T-helper 1 cell treated with Interleukin-12 subunit alpha and Interleukin-12 subunit beta and Interleukin-4 antibody, amounts not matched to agents 30 μg/mL and 1 μg/mL, for 36 hours (primary cell): Measurements from ENCODE around the gene TRAF4.

Experiments used
- H3K27ac Mint-ChIP-seq: one replicate; pipeline ENCODE4 v1.8.0; 2021; ENCODE audit warnings: mild to moderate bottlenecking, mixed read lengths
- H3K27me3 Mint-ChIP-seq: one replicate; pipeline ENCODE4 v1.8.0; 2021; ENCODE audit warnings: low read depth, mixed read lengths
- H3K36me3 Mint-ChIP-seq: one replicate; pipeline ENCODE4 v1.8.0; 2021; ENCODE audit warnings: low read depth, mixed read lengths
- H3K4me1 Mint-ChIP-seq: one replicate; pipeline ENCODE4 v1.8.0; 2021; ENCODE audit warnings: low read depth, mixed read lengths
- H3K4me3 Mint-ChIP-seq: one replicate; pipeline ENCODE4 v1.8.0; 2021; ENCODE audit warnings: mild to moderate bottlenecking, moderate library complexity, mixed read lengths
- H3K9me3 Mint-ChIP-seq: one replicate; pipeline ENCODE4 v1.8.0; 2021; ENCODE audit warnings: mixed read lengths

Gene TRAF4

DNA sequence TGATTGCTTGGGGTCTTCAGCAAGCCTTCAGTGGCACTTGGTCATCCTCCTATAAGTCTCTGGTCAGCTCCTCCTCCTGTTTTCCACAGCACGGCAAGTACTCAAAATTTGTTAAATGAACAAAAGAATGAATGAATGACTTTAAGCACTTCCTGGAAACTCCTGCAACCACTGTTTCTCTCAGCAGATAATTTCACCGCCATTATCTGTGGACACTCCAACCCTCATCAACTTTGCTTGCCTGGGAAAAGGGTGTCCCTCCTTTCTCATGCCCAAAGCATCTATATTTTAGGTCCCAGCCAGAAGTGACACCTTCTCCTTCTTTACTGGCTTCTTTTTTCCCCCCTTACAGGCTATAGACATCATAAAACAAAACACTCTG is 36.5 kb upstream of the TRAF4 start:
- Mint-ChIP-seq H3K4me1 (peaks cover 18% of the 10 kb centered on the region), H3K4me3 (no peak overlapping the region), H3K27me3 (no peaks in the 10 kb centered on the region), H3K9me3 (no peaks in the 10 kb centered on the region), H3K36me3 (peaks cover 17% of the 10 kb centered on the region), H3K27ac (peak overlapping the region; percentile 44)

DNA sequence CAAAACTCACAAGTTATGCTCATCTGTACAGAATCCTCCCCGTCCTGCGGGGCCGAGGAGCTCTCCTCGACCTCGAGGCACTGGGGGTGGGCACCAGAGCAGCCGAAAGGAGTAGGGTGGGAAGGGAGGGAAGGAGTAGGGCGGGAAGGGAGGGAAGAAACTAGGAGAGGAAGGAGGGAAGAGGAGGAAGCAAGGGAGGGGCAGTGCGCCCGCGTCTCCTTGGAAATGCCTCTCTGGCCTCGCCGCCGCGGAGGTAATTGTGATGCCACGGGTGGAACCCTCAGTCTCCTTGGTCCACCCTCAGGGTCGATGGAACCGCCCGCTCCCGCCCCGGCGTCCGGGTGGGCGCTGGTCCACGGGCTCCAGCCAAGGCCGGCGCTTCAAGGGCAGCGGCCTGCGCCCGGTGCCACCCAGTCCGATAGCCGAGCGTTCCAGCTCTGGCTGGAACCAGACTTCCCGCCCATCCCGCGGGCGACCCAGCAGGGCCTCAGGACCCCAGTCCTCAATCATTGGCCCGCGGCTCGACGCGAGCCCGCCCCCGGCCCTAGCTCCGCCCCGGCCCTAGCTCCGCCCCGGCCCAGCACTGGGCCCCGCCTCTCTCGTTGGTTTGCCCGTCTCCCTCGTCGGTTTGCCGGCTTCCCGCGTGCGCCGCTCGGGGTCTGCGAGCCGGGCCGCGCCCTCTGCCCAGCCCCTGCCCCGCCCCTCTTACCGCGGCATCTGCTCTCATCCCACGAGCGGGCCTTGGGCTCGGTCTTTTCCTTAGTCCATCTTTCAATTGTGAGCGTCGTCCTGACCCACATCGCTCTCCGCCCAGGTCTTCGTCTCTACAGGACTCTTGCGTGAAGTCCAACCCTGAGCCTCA is 32.7 kb upstream of the TRAF4 start:
- Mint-ChIP-seq H3K27me3 (peaks cover 18% of the 10 kb centered on the region), H3K9me3 (no peaks in the 10 kb centered on the region), H3K4me1 (peaks cover 22% of the 10 kb centered on the region), H3K36me3 (peaks cover 6% of the 10 kb centered on the region), H3K4me3 (peak overlapping the region; percentile 88), H3K27ac (peak overlapping the region; percentile 96)

DNA sequence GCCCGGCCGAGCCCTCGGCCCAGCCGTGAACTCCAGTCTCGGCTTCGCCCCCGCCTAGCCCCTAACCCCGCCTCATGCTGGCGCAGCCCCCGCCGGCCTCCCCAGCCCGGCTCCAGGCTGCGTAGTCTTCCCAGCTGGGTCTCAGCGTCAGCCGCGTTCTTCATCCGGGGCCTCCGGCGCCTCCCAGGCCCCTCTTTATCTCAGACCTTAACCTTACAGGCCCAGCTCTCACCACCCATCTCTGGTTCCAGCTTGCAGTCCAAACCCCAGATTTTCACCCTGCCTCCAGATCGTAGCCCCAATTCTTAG is 32.1 kb upstream of the TRAF4 start, which contains the start of gene PROCA1:
PROCA1 (minus strand) TSS at position 166 of the 309 bp plus-strand sequence. CDS start 228 bp downstream, outside the sequence.
- peak within 1 kb of the TSS; percentile 88 for H3K4me3 Mint-ChIP-seq
- peaks cover 20% of the 10 kb centered on the region for H3K4me1 Mint-ChIP-seq
- H3K9me3 Mint-ChIP-seq: no peaks in the 10 kb centered on the region
- peaks cover 6% of the 10 kb centered on the region for H3K36me3 Mint-ChIP-seq
- peak within 1 kb of the TSS; percentile 96 for H3K27ac Mint-ChIP-seq
- H3K27me3 Mint-ChIP-seq: peaks cover 22% of the 10 kb centered on the region

DNA sequence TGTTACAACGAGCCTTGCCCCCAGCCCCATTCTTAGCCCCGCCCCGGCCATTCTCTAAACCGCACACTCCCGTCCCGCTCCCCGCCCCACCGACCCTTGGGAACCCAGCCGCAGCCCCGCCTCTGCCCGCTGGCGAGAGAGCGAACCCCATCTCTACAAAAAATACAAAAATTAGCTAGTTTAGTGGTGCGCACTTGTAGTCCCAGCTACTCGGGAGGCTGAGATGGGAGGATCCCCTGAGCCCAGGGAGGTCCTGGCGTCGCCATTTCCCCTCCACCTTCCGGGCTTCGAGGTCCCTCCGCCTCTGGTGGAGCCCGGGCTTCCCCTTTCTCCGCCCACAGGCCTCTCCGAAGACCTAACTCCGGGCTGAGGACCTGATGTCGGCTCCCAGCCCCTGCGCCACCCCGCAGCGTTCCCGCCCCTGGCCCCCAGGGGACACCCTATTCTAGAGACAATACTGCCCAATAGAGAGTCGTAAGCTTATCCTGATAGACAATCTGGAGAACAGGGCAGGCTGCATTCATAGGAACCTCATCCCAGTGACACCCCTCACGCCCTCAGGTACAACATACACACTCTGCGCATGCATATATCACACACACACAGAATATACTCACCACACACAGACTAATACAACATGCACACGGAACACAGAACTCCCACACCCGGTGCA is 31.6 kb upstream of the TRAF4 start:
- H3K27ac Mint-ChIP-seq: peak overlapping the region; percentile 96
- peaks cover 20% of the 10 kb centered on the region for H3K4me1 Mint-ChIP-seq
- peaks cover 5% of the 10 kb centered on the region for H3K36me3 Mint-ChIP-seq

DNA sequence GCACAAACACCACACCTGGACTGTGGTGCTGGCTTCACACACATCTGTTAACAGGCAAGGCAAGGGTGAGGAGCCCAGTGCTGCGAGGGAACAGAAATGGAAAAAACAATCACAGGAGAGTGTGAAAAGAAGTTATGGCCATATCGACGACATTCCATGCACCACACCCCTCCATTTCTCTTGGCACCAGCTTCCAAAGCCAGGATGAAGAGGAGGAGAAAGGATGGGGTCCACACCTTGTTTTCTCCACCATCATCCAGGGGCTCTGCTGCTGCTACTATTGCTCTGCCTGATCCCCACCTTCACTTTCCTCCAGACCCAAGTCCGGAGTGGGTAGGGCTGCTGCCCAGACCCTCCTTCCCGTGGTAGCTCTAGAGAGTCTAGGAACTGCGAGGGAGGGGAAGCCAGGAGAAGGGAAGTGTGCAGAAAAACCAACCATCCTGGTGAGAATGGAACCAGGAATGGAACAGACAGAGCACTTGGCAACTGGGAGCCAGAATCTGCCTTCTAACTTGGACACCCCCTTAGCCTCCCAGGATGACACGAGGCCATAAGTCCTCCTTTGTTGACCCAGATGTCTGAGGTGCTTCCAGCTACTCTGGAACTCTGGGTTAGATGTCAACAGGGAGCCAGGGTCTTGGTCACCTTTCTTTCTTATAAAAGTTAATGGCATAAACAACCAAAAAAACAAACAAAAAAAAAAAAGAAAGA is 31.0 kb upstream of the TRAF4 start:
- Mint-ChIP-seq H3K9me3 (no peaks in the 10 kb centered on the region), H3K36me3 (peaks cover 2% of the 10 kb centered on the region), H3K4me1 (peaks cover 16% of the 10 kb centered on the region), H3K27me3 (peaks cover 23% of the 10 kb centered on the region), H3K27ac (peak overlapping the region; percentile 96), H3K4me3 (peak overlapping the region; percentile 88)

More for the DNA sequence above, 31.6 kb upstream of the TRAF4 start:
- H3K27me3 Mint-ChIP-seq: peaks cover 23% of the 10 kb centered on the region
- H3K9me3 Mint-ChIP-seq: no peaks in the 10 kb centered on the region
- peak overlapping the region; percentile 88 for H3K4me3 Mint-ChIP-seq

DNA sequence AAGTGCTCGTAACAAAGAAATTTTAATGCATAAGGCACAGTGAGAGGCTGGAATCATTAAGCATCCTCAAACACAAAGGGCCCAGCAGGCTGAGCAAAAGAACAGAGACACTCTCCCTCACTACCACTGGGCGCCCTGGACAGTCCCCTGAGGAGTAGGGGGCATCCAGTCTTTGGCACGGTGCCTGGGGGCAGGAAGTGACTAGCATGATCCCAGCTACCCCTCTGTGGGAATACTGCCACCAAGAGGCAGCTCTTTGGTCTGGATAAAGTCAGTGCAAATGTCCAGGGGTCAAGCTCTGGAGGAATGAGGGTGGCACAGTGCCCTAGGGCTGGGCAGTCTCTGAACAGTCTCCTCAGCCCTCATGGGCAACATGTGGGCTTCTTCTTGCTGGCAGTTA is 29.5 kb upstream of the TRAF4 start:
- Mint-ChIP-seq H3K9me3 (no peaks in the 10 kb centered on the region), H3K36me3 (no peaks in the 10 kb centered on the region), H3K27me3 (peaks cover 33% of the 10 kb centered on the region), H3K4me3 (no peak overlapping the region), H3K27ac (no peak overlapping the region), H3K4me1 (peaks cover 26% of the 10 kb centered on the region)

DNA sequence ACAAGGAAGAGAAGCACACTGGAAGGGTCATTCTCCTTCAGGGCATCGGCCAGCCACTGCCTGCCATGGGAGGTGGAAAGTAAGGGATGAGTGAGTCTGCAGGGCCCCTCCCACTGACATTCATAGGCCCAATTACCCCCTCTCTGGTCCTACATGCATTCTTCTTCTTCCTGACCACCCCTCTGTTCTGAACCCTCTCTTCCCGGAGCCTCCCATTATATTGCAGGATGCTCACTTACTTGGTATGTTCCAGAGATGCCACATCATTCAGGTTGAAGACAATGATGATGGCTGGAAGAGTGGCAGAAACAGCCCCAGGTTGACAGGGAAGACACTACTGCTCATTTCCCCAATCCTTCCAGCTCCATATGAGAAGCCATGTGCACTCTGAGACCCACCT is 28.6 kb upstream of the TRAF4 start:
- Mint-ChIP-seq H3K27me3 (peaks cover 35% of the 10 kb centered on the region), H3K4me1 (peaks cover 29% of the 10 kb centered on the region), H3K27ac (no peak overlapping the region), H3K4me3 (no peak overlapping the region), H3K36me3 (peaks cover 6% of the 10 kb centered on the region), H3K9me3 (no peaks in the 10 kb centered on the region)

DNA sequence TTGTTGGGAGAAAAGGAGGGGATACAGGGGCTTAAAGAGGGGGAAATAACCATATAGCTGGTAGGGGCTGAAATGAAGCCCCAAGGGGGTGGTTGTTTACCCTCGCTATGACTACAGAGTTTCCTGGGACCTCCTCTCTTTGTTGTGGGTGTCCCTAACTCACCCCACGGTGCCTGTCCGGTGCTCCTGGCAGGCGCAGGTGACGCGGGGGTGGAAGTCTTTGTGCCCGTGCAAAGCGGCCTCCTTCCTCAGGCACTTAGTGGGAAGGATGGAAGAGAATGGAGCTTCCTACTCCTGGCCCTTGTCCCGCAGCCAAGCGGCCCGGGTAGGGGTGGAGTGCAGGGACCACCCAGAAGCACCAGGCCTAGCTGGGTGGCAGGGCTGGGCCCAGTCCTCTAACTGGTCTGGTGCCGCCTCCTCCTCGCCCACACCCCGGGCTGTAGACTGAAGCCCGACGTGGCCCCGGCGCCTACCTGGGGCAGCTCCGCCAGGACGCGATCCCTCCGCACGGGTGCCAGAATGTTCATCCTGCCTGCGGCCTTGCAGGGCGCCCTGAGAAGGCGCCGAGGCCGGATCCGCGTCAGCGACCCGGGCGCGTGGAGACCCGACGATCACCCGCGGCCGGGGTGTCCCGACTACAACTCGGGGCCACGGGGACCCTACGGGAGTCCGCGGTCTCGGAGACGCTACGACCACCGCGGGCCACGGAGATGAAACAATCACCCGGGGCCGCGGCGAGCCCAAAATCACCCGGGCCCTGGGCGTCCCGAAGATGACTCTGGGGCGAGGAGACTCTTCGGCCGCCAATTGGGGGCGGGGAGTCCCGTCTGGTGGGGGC is 26.9 kb upstream of the TRAF4 start:
- Mint-ChIP-seq H3K9me3 (no peaks in the 10 kb centered on the region), H3K27ac (no peak overlapping the region), H3K4me1 (peaks cover 31% of the 10 kb centered on the region), H3K36me3 (peaks cover 20% of the 10 kb centered on the region), H3K27me3 (peaks cover 35% of the 10 kb centered on the region), H3K4me3 (peak overlapping the region; percentile 46)

DNA sequence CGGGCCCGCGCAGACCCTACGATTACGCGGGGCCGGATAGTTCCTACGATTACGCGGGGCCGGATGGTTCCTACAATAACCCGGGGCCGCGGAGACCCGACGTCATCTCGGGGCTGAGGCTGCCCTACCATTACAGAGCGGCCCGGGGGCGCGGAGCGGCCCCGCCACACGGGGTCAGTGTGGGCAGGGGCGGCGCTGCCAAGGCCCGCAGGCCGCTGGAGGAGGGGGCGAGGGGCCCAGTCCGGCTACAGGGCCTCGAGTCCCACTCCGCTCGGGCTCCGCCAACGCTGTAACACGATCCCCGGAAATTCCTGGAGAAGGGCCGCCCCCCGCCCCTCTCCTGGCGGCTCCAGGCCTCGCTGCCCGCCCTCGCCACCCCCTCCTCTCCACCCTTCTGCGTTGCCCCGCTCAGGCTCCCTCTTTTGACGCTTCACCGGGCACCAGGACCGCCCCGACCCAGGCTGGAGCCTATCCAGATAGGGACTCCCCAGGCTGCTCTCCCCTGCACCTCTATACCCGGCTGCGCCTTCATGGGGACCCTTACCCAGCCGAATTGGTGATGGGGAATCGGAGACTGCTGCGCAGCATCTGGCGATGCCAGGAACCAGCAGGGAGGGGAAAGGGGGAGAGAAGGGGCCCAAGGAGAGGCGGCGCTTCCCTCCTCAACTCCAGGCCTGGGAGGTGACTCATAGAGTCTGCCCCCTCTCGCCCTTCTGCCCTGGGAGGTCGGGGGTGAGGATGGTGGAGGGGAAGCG is 26.1 kb upstream of the TRAF4 start, which contains the start of gene RAB34:
RAB34 (minus strand) TSS at position 291 of the 755 bp plus-strand sequence. CDS start 602 bp downstream, outside the sequence.
- H3K36me3 Mint-ChIP-seq: peaks cover 27% of the 10 kb centered on the region
- peak within 1 kb of the TSS; percentile 72 for H3K4me3 Mint-ChIP-seq
- H3K4me1 Mint-ChIP-seq: peaks cover 31% of the 10 kb centered on the region
- no peaks in the 10 kb centered on the region for H3K9me3 Mint-ChIP-seq
- peaks cover 35% of the 10 kb centered on the region for H3K27me3 Mint-ChIP-seq
- peak within 1 kb of the TSS; percentile 84 for H3K27ac Mint-ChIP-seq

DNA sequence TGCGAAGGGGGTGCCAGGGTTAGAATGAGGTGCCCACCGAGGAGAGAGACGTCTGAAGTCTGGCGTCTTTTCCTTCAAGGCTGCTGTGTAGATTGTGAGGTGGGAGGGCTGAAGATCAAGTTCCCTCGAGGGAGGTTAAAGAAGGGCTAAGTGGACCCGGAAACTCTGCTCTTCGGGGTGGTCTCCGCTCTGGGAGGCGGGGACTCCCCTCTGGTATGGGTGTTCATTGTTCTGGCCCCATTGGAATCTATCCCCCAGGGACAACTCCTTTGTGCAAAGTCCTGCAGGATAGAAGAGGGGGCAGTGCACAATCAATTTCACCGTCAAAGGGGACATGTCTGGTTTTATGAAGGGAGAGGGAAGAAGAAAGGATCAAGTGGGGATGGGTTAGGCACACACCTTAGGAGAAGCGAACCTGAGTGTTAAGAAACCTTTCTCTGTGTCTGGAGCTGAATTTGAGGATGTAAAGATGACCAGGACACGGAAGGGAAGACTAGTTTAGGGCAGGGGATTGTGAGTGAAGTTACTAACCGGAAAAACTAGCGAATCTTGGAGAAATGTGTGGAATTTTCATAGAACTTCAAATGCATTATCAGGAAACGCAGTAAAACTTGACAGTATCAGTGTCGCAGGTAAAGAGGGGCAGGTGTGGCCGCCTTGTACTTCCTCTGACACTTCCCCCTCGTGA is 25.3 kb upstream of the TRAF4 start:
- no peaks in the 10 kb centered on the region for H3K9me3 Mint-ChIP-seq
- H3K4me3 Mint-ChIP-seq: peak overlapping the region; percentile 72
- H3K36me3 Mint-ChIP-seq: peaks cover 29% of the 10 kb centered on the region
- peaks cover 35% of the 10 kb centered on the region for H3K27me3 Mint-ChIP-seq
- H3K4me1 Mint-ChIP-seq: peaks cover 31% of the 10 kb centered on the region
- H3K27ac Mint-ChIP-seq: peak overlapping the region; percentile 84

DNA sequence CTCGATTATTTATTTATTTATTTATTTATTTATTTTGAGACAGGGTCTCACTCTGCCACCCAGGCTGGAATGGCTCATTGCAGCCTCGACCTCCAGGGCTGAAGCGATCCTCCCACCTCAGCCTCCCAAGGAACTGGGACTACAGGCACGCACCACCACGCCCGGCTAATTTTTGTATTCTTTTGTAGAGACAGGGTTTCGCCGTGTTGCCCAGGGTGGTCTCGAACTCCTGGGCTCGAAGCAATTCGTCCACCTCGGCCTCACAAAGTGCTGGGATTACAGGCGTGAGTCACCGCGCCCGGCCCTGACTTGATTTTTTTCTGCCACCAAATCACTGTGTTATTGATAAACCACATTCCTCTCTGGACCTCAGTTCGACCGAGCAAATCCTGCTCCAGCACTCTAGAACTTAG is 24.8 kb upstream of the TRAF4 start:
- Mint-ChIP-seq H3K4me3 (peak overlapping the region; percentile 97), H3K27ac (peak overlapping the region; percentile 96), H3K4me1 (peaks cover 34% of the 10 kb centered on the region), H3K9me3 (no peaks in the 10 kb centered on the region), H3K36me3 (peaks cover 35% of the 10 kb centered on the region), H3K27me3 (peaks cover 35% of the 10 kb centered on the region)

DNA sequence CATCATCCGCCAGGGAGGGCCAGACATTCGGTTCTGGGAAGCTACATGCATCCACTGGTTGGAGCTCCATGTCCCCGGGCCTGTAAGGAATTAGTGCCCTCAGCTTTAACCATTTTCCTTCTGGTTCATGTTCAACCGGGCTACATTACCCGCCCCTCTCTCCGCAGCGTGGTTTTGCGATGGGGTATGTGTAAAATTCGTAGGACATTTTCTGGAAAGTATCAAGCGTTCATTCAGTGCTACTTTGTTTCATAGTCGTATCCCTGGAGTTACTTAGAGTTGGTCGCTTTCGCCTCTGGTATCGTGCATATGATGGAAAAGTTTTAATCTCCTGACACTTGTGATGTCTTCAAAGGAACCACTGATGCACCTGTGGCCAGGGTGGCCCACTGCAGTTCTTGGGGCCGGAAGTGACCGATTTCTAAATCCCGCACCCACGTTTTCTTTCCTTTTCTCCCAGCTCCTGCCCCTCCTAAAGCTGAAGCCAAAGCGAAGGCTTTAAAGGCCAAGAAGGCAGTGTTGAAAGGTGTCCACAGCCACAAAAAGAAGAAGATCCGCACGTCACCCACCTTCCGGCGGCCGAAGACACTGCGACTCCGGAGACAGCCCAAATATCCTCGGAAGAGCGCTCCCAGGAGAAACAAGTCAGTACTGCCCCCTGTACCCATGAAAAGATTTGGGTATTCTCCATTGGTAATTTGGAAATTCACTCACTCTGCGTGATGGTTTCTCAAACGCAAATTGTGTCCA is 23.4 kb upstream of the TRAF4 start:
- Mint-ChIP-seq H3K36me3 (peaks cover 46% of the 10 kb centered on the region), H3K4me1 (peaks cover 45% of the 10 kb centered on the region), H3K4me3 (peak overlapping the region; percentile 97), H3K27me3 (peaks cover 24% of the 10 kb centered on the region), H3K9me3 (no peaks in the 10 kb centered on the region), H3K27ac (peak overlapping the region; percentile 96)
